OCI-M2 (cell line): ENCODE measurements around the gene DPYSL4.
"Not testable (repeated sequence)": the region's sequence is repeated elsewhere in the genome, so short reads cannot be mapped to it uniquely, and the experiment has no call there.

Source experiments
- DNase-seq: peaks from one replicate; lab custom pipeline; 2025; ENCODE audit not compliant: unreplicated experiment; lab: John Stamatoyannopoulos, UW

Gene DPYSL4

GRCh38 chr10:132149271-132149670 lies 37.5 kb upstream of the DPYSL4 start:
- DNase-seq = no peak

- DNase-seq = no peak
Measured at GRCh38 chr10:132149917-132150316, 36.8 kb upstream of the DPYSL4 start.

- no peak for DNase-seq
Measured at GRCh38 chr10:132150777-132151176, 36.0 kb upstream of the DPYSL4 start.

GRCh38 chr10:132151286-132151950 lies 35.3 kb upstream of the DPYSL4 start:
- no peak for DNase-seq

GRCh38 chr10:132151951-132152505 lies 34.7 kb upstream of the DPYSL4 start:
- DNase-seq = no peak

- DNase-seq = no peak
Measured at GRCh38 chr10:132152896-132153580, 33.7 kb upstream of the DPYSL4 start.

GRCh38 chr10:132153616-132154217 lies 33.0 kb upstream of the DPYSL4 start:
- no peak for DNase-seq

GRCh38 chr10:132154440-132154839 lies 32.3 kb upstream of the DPYSL4 start:
- no peak for DNase-seq

GRCh38 chr10:132154931-132155330 lies 31.8 kb upstream of the DPYSL4 start:
- DNase-seq = no peak

GRCh38 chr10:132155723-132156381 lies 30.9 kb upstream of the DPYSL4 start:
- DNase-seq = no peak

- DNase-seq = no peak
Measured at GRCh38 chr10:132156382-132156781, 30.4 kb upstream of the DPYSL4 start.

- no peak for DNase-seq
Measured at GRCh38 chr10:132157101-132157500, 29.6 kb upstream of the DPYSL4 start.

- no peak for DNase-seq
Measured at GRCh38 chr10:132158122-132158741, 28.5 kb upstream of the DPYSL4 start.

GRCh38 chr10:132158823-132159222 lies 27.9 kb upstream of the DPYSL4 start:
- no peak for DNase-seq

- not testable (repeated sequence) for DNase-seq
Measured at GRCh38 chr10:132159302-132160230, 27.2 kb upstream of the DPYSL4 start.

- not testable (repeated sequence) for DNase-seq
Measured at GRCh38 chr10:132160231-132160630, 26.5 kb upstream of the DPYSL4 start.

GRCh38 chr10:132160834-132161622 lies 25.7 kb upstream of the DPYSL4 start:
- not testable (repeated sequence) for DNase-seq

- DNase-seq = no peak
Measured at GRCh38 chr10:132162021-132162531, 24.7 kb upstream of the DPYSL4 start.
